A673 (cell line): Measurements from ENCODE around the gene PAK1.

Experiments used
- EZH2 ChIP-seq: fragments of 200-600 bp; sonication (generic); IDR thresholded peaks from 2 replicates; pipeline ENCODE4 v1.6.1; 2017; ENCODE audit warnings: borderline replicate concordance, low read depth, mild to moderate bottlenecking, mixed read lengths, antibody characterized with exemption, low read length; ENCODE audit not compliant: poor library complexity, severe bottlenecking
- TF ChIP-seq, protein P1 (sequence below): fragments of 300-800, 200-600 bp; sonication (generic); conservative IDR thresholded peaks from 2 replicates; pipeline ENCODE4 v1.5.1; 2017; ENCODE audit warnings: low read depth, mild to moderate bottlenecking, antibody characterized with exemption, low read length, moderate library complexity, mixed read lengths

GRCh38 chr11:77353131-77353530 is 120.8 kb downstream of the PAK1 start:
- TF ChIP-seq, protein P1, sequence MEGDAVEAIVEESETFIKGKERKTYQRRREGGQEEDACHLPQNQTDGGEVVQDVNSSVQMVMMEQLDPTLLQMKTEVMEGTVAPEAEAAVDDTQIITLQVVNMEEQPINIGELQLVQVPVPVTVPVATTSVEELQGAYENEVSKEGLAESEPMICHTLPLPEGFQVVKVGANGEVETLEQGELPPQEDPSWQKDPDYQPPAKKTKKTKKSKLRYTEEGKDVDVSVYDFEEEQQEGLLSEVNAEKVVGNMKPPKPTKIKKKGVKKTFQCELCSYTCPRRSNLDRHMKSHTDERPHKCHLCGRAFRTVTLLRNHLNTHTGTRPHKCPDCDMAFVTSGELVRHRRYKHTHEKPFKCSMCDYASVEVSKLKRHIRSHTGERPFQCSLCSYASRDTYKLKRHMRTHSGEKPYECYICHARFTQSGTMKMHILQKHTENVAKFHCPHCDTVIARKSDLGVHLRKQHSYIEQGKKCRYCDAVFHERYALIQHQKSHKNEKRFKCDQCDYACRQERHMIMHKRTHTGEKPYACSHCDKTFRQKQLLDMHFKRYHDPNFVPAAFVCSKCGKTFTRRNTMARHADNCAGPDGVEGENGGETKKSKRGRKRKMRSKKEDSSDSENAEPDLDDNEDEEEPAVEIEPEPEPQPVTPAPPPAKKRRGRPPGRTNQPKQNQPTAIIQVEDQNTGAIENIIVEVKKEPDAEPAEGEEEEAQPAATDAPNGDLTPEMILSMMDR: no peak
- no peak for TF ChIP-seq EZH2
